Stimulated activated CD8-positive, alpha-beta memory T cell treated with anti-CD3 and anti-CD28 coated beads, Interleukin-12 subunit alpha, Interleukin-12 subunit beta, amount 100 ng/mL, for 4 hours (primary cell): ENCODE measurements around the gene EPB41L5.
"Not testable (repeated sequence)": the region's sequence is repeated elsewhere in the genome, so short reads cannot be mapped to it uniquely, and the experiment has no call there.

ENCODE experiments used
- DNase-seq: peaks from one replicate; pipeline ENCODE4 v3.0.0-alpha.2; 2020; ENCODE audit warnings: low read depth

EPB41L5 gene

DNA sequence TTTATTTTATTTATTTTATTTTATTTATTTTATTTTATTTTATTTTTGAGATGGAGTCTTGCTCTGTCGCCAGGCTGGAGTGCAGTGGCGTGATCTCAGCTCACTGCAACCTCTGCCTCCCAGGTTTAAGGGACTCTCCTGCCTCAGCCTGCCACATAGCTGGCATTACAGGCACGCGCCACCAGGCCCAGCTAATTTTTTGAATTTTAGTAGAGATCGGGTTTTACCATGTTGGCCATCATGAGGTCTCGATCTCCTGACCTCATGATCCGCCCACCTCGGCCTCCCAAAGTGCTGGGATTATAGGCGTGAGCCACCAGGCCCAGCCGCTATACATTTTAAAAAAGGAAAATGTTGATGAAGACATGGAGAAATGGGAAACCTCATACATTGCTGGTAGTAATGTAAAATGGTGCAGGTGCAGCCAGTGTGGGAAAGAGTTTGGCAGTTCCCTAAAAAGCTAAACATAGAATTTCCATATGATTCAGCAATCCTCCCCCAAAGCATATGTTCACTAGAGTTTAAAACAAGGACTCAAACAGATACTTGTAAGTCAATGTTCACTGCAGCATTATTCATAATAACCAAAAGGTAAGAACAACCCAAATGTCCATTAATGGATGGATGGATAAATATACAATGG lies 187.1 kb downstream of the EPB41L5 start:
- not testable (repeated sequence) for DNase-seq

GRCh38 chr2:120203251-120204021 lies 190.6 kb downstream of the EPB41L5 start:
- DNase-seq, result no peak

DNA sequence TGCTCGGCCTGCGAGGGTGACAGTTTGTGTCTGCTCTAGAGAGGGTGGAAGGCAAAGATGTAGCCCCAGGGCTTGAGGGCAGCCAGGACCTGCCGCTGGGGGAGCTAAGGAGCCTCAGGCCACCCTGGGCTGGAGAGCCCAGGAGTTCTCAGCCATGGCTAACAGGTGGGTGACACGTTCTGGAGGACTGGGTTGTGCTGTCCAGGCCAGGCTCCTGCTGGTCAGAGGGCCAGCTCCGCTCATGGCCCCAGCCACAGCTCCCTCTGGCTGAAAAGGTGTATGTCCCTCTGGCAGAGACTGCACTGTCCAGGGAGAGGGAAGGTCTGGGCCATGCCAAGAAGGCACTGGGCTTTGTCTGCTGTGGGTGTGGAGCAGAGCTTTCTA lies 191.1 kb downstream of the EPB41L5 start:
- DNase-seq, result no peak

DNA sequence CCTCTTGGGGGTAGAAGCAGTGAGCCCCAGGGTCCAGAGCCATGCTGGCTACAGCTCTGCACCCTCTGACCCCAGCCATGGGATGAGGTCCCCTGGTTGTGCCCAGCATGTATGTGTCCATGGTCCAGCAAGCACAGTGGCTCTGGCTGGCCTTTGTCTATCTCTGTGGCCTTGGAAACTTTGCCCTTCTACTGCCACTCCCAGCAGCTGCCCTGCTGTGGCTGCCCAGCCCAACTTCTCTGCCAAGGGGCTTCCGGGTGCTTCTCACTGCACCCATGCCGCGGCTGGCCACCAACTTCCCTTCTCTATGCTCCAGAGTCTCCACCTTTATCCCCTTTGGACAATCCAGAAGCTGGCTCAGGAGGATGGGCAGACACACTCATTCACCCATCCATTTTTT lies 191.5 kb downstream of the EPB41L5 start:
- no peak for DNase-seq

GRCh38 chr2:120204945-120205670 lies 192.2 kb downstream of the EPB41L5 start:
- DNase-seq, result no peak

- no peak for DNase-seq
Observed at GRCh38 chr2:120206022-120206581, 193.2 kb downstream of the EPB41L5 start.

- DNase-seq, result no peak
Observed at GRCh38 chr2:120208381-120209353, 195.8 kb downstream of the EPB41L5 start.

- no peak for DNase-seq
Observed at GRCh38 chr2:120209427-120210269, 196.8 kb downstream of the EPB41L5 start.

DNA sequence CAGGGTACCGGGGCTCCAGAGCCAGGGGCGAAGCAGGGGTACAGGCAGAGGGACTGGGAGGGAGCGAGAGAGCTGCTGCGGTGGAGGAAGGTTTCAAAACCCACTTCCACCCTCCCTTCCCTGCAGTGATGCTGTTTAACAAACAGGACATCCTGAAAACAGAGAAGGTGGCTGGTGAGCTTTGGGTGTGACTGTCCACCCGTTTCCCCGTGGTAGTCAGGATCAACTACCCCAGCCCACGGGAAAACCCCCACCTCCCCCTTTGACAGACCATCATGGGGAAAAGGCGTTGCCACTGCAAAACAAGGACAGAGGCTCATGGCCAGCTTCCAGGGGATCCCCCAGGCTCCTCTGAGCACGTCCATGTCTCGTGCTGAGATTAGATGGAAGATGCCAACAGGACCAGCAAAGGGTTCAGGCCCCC lies 197.4 kb downstream of the EPB41L5 start:
- no peak for DNase-seq

DNA sequence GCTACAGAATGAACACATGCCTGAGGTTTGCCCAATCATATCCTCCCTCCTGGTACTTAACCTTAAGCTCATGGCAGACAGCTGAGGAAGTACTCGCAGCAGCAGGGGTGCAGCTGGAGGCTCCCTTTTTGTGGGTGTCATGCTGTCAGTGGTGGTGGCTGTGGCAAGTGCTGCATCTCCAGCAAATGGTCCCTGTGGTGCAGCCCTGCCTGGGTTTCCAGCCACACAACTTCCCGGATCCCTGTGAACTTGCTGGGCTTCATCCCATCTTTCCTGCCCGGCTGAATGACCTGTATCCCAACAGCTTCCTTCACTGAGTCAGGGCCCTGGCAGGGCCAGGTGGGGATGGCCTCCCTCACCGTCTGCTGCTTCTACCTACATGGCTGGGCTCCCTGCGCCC lies 205.3 kb downstream of the EPB41L5 start:
- no peak for DNase-seq

DNA sequence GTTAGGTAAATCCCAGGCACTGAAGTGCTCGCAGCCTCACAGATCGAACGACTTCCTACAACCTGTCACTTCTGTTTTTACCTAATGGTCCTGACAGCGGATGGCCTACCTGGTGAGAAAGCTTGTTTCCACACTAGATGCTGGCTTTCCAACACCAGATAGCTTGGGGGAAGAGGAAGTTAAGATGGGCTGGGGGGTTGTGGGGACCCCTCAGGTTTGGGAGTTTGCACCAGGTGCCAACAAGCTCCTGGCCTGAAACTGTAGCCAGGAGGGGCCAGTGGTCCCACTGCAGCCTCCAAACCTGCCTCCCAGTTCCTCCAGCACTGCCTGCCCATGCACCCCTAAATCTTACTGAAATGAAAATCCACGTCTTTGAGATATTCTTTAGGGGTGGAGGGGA lies 206.4 kb downstream of the EPB41L5 start:
- no peak for DNase-seq

DNA sequence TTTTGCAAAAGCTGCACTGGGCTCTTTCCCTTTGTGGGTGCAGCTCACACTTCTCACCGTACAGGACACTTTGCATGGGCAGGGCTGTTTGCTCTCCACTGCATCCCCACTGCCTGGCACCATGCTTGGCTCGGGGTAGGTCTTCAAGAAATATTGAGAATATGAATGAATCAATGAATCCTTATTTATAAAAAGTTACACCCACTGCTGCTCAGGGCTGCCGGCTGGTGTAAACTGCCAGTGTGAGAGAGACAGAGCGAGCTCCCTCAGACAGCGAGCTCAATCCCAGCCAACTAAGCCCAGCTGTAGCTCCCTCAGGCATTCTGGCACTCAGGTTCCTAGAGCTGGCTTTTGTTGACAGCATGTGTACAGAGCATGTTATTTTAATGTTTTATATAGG lies 206.9 kb downstream of the EPB41L5 start:
- no peak for DNase-seq

GRCh38 chr2:120220756-120221155 lies 207.9 kb downstream of the EPB41L5 start:
- DNase-seq, result no peak

DNA sequence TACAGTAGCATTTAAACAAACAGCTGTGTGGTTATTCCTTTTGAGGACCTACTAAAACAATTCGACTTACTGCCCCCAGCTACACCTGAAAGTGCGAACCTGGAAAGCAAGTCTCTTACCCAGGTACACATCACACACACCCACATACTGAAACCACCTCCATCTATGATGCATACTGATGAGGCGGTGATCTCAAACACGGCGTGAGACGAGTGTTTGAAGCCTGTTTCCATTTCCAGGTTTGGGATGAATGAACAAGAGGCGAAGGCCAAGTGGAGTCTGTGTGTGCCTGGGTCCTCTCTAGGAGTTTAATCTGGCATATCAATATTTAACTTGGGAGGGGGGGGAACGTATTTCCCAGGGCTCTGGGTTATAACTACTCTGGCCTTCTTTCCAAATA lies 208.7 kb downstream of the EPB41L5 start:
- no peak for DNase-seq

DNA sequence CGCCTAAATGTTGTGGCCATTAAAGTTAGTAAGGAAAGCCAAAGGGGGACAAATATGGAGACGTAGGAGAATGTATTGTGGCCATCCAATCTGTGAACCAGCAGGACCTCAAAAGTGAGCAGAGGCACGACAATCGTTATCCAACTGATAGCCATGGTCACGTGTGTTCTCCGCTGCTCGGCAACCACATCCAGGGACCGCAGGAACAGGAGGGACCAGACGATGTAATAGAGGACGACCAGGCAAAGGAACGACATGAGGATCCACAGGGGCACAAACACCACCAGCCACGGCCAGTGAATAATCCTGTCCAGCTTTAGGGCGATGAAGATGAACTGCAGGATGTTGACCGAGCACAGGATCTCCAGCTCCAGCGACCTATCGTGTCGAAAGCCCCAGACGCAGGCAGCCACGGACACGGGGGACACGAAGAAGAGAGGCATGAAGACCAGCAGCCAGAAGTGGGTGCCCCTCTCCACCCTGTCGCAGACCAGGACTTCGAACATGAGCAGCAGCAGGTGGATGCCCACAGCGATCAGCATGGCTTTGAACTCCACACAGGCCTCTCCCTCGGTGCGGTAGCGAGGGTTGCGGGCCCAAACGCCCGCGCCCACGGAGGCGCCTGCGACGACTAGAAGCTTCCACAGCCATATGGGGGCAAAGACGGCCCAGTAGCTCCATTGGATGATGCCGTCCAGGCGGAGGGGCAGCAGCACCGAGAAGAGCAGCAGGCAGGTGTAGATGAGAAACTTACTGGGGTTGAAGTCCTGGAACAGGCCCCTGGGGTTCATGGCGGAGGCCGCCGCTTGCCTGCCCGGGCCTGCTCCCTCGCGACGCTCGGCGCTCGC lies 209.5 kb downstream of the EPB41L5 start:
- DNase-seq, result no peak

DNA sequence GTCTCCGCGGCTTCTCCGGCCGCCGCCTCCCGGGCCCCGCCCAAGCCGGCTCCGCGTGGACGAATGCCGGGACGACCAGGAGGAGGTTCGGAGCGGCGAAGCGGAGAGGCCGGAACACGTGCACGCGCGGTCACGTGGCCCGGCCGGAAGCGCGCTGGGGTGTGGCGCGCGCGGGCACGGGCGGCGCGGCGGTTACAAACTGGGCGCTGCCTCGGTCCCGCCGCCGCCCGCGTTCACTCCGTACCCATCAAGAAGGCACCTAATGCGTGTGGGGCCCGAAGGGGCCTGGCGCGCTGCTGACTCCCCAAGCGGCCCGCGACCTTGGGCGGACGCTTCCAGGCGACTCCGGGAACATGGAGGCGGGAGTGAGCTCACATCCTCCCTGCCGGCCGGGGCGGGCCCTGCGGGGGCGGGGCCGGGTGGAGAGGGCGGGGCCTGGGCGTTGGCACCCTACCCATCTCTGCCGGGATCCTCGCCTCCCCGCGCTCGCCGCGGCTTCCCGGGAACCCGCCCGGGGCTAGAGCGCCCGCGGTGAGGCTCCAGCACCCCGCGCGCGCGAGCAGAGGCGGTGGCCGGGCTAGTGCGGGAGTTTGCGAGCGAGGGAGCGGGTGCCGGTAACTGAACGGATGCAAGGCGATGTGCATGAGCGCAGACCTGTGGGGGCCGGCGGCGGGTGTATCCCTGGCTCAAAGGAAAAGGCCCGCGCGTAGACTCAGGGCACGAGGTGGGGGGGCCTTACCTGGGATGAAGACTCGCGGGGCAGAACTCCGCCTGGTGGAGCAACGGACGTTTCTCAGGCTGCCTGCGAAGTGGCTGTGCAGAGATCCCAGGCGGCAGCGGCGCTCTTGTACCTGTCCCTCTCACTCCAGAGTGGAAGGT lies 210.4 kb downstream of the EPB41L5 start, which contains the start of gene TMEM185B:
TSS of gene TMEM185B (minus strand) at position 367 of the 879 bp plus-strand sequence. CDS start 424 bp downstream, outside the sequence.
- peak; percentile 87 for DNase-seq

- DNase-seq, result no peak
Observed at GRCh38 chr2:120224256-120224655, 211.4 kb downstream of the EPB41L5 start.

DNA sequence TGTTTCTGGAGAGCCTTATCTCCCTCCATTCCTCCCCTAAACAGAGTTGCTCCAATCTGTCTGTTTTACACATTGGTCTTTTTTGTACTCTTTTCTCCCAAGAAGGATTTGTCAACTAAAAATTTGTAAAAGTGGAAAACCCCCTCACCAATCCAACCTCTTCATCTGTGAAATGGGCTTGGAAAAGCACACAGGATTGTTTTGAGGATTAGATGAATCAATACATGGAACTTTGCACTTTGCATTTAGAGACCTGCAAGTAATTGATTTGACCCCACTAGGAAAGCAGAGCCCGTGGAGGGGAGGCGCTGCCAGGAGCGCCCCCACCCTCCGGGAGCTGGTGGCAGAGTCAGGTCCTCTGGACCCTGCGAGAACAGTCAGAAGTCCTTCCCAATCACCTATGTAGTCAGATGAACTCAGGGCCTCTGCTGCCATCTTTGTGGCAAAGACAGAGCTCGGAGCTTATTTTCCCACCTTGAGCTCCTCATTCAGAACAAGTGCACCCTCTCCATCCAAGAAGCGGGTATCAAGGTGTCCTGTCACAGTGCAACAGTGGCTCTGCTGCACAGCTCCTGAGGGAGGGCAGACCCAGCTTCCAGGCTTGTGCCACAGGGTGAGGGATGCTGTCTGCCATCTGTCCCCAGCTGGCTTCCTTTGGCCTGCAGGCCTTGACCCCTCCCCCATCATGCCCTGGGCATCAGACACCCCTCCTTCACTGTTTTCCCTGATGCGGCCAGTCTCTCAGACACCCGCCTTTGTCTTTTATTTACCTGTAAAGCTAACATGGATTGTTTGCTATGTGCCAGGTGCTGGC lies 212.1 kb downstream of the EPB41L5 start:
- DNase-seq, result no peak
